DMS79 (cell line): ENCODE data around the gene PCSK4.
"Not testable (repeated sequence)": the region's sequence is repeated elsewhere in the genome, so short reads cannot be mapped to it uniquely, and the experiment has no call there.

Experiments
- DNase-seq: peaks from one replicate; lab custom pipeline; 2025; lab: John Stamatoyannopoulos, UW

The PCSK4 gene

GRCh38 chr19:1452802-1453524 is 37.2 kb downstream of the PCSK4 start:
- DNase-seq, result no peak

GRCh38 chr19:1451916-1452801 is 38.0 kb downstream of the PCSK4 start:
- DNase-seq, result no peak

GRCh38 chr19:1450735-1451731 is 39.1 kb downstream of the PCSK4 start:
- DNase-seq, result no peak

GRCh38 chr19:1449467-1450442 is 40.4 kb downstream of the PCSK4 start, which contains the start of gene APC2:
Gene APC2, plus strand, starts transcription at chr19:1450121. Its CDS starts 2,881 bp downstream, at chr19:1453002.
- DNase-seq, result peak; percentile 82

- no peak for DNase-seq
Observed at GRCh38 chr19:1447944-1448343, 42.2 kb downstream of the PCSK4 start.

- no peak for DNase-seq
Observed at GRCh38 chr19:1447504-1447903, 42.6 kb downstream of the PCSK4 start.

GRCh38 chr19:1446713-1447481 is 43.3 kb downstream of the PCSK4 start:
- no peak for DNase-seq

GRCh38 chr19:1445932-1446712 is 44.0 kb downstream of the PCSK4 start:
- DNase-seq, result peak; percentile 18

GRCh38 chr19:1445185-1445931 is 44.8 kb downstream of the PCSK4 start:
- peak; percentile 8 for DNase-seq

- no peak for DNase-seq
Observed at GRCh38 chr19:1441677-1442438, 48.3 kb downstream of the PCSK4 start.

GRCh38 chr19:1441022-1441426 is 49.1 kb downstream of the PCSK4 start:
- DNase-seq, result no peak

GRCh38 chr19:1440418-1440801 is 49.7 kb downstream of the PCSK4 start:
- no peak for DNase-seq

GRCh38 chr19:1439525-1440417 is 50.4 kb downstream of the PCSK4 start:
- not testable (repeated sequence) for DNase-seq

GRCh38 chr19:1438933-1439354 is 51.2 kb downstream of the PCSK4 start:
- DNase-seq, result no peak

GRCh38 chr19:1438035-1438932 is 51.9 kb downstream of the PCSK4 start, which contains the start of gene RPS15:
Gene RPS15, plus strand, starts transcription at chr19:1438396. Its CDS starts 30 bp downstream, at chr19:1438426.
- DNase-seq, result peak; percentile 80
